HG03575 (cell line): ENCODE data around the gene CD28.
A peak's percentile ranks its signal among the peaks of the same experiment; 100 is the strongest.
"Not testable (repeated sequence)": the region's sequence is repeated elsewhere in the genome, so short reads cannot be mapped to it uniquely, and the experiment has no call there.

Experiments used
- ATAC-seq: cut with Tn5 transposase; IDR thresholded peaks from one replicate; pipeline ENCODE4 v1.9.1; 2021; ENCODE audit not compliant: unreplicated experiment, insufficient number of reproducible peaks, low FRiP score; ENCODE audit errors: extremely low read depth

The CD28 gene

GRCh38 chr2:203685081-203685621 lies 21.3 kb upstream of the CD28 start:
- no peak for ATAC-seq

- no peak for ATAC-seq
Measured at GRCh38 chr2:203685789-203686420, 20.5 kb upstream of the CD28 start.

GRCh38 chr2:203687165-203687564 lies 19.3 kb upstream of the CD28 start:
- no peak for ATAC-seq

GRCh38 chr2:203688798-203689197 lies 17.6 kb upstream of the CD28 start:
- ATAC-seq = peak; percentile 66

- no peak for ATAC-seq
Measured at GRCh38 chr2:203689426-203690116, 16.9 kb upstream of the CD28 start.

- ATAC-seq = no peak
Measured at GRCh38 chr2:203690117-203690431, 16.4 kb upstream of the CD28 start.

GRCh38 chr2:203690441-203691047 lies 15.9 kb upstream of the CD28 start:
- ATAC-seq = no peak

GRCh38 chr2:203691149-203691548 lies 15.3 kb upstream of the CD28 start:
- no peak for ATAC-seq

- ATAC-seq = no peak
Measured at GRCh38 chr2:203692031-203692710, 14.3 kb upstream of the CD28 start.

GRCh38 chr2:203693242-203693879 lies 13.1 kb upstream of the CD28 start:
- ATAC-seq = no peak

- ATAC-seq = no peak
Measured at GRCh38 chr2:203694191-203694590, 12.2 kb upstream of the CD28 start.

- no peak for ATAC-seq
Measured at GRCh38 chr2:203697190-203697589, 9.2 kb upstream of the CD28 start.

GRCh38 chr2:203697763-203698162 lies 8.7 kb upstream of the CD28 start:
- not testable (repeated sequence) for ATAC-seq

GRCh38 chr2:203698410-203698809 lies 8.0 kb upstream of the CD28 start:
- not testable (repeated sequence) for ATAC-seq

GRCh38 chr2:203704430-203704829 lies 2.0 kb upstream of the CD28 start:
- ATAC-seq = no peak

GRCh38 chr2:203705178-203705577 lies 1.3 kb upstream of the CD28 start:
- no peak for ATAC-seq

- ATAC-seq = no peak
Measured at GRCh38 chr2:203707530-203707929, 1.1 kb downstream of the CD28 start.

GRCh38 chr2:203708846-203709396 lies 2.5 kb downstream of the CD28 start:
- ATAC-seq = no peak

- ATAC-seq = no peak
Measured at GRCh38 chr2:203709416-203710040, 3.1 kb downstream of the CD28 start.
